Measurements from ENCODE around the gene RPL13.
A peak's percentile ranks its signal among the peaks of the same experiment; 100 is the strongest.

The RPL13 gene

DNA sequence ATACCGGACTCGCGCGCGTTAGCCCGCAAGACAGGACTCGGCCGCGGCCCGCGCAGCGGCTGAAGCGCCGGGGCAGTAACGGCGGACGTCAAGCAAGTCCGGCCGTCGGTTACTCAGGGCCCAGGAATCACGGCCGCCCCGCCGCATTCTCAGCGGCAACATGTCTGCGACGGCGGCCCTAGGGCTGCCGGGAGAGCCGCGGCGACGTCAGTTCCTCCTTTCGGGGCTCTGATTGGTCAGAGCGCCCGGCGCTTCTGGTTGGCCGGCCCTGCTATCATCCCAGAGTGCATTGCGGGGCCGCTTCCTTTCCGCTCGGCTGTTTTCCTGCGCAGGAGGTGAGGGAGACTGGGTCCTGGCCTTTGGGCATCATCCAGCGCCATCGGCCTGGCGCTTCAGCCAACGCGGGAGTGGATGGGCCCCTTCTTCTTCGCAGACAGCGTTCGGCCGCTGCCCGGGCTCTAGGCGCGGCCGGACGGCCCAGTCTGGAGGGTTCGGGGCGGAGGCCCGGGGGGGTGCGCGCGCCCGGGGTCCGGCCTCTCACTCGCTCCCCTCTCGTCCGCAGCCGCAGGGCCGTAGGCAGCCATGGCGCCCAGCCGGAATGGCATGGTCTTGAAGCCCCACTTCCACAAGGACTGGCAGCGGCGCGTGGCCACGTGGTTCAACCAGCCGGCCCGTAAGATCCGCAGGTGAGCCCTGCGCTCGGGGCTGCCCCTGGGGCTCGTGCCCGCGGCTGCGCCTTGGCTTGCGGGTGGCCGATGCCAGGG, at the start of gene RPL13:
TSS of gene RPL13 (plus strand) at position 305 of the 764 bp plus-strand sequence. CDS start at position 583, 278 bp downstream.
- peak; percentile 70 for DNase-seq

DNA sequence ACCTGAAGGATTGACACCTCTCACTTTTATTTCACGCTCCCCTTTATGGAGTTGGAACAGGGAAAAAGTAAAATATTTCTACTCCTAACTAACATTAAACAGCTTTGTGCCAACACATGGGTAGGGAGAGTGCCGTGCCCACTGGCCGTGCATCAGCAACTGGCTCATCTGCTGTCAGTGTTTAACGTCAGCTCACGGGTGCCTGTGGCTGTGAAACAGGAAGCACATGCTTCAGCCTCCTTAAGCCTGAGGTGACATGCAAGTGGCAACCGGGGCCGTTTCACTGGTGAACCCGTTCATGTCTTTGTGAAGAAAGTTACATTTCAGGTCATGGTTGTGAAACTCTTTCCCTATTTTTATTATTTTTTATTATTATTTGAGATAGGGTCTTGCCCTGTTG, 49.1 kb upstream of the RPL13 start:
- DNase-seq, result no peak

DNA sequence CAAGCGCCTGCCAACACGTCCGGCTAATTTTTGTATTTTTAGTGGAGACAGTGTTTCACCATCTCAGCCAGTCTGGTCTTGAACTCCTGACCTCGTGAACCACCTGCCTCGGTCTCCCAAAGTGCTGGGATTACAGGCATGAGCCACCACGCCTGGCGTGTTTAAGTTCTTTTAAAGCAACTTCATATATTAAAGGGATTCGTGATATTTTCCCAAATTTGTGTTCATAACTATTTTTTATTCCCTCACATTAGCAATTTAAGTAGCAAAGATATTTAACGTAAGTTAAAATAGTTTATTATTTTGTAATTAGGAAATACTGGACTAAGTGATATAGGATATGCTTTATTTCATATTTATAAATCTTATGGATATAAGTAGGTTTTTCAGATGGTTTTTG, 48.0 kb upstream of the RPL13 start:
- DNase-seq, result no peak

DNA sequence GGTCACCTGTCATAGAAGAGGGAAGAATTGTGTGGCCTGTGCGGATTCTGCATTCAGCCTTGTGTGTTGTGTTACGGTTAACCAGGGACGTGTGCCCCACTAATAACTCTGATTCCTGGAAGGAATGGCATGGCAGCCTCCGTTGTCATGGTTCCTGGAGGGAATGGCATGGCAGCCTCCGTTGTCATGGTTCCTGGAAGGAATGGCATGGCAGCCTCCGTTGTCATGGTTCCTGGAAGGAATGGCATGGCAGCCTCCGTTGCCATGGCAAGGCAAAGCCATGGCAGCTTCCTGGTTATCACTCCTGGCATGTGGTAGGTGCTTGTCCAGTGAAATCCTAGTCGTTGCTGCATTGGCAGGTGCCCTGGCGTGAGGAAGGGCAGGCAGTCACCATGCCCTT, 43.4 kb upstream of the RPL13 start:
- no peak for DNase-seq

DNA sequence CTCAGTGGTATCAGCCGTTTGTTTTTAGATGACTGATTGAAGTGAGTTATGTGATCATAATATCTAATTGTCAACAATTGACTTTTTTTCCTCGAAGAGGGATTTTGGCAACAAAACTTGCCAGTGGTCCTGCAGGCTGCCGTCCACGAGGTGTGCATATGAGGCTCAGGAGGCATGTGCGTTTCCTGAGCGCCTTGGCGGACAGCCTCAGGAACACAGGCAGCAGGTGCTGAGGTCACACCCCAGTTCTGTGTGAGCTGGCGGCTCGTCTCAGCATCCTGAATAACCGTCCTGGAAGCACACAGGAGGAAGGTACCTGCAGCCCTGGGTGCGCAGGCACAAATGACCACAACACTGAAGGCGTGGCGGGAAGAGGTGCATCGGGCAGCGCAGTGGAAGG, 40.6 kb upstream of the RPL13 start:
- DNase-seq, result no peak

DNA sequence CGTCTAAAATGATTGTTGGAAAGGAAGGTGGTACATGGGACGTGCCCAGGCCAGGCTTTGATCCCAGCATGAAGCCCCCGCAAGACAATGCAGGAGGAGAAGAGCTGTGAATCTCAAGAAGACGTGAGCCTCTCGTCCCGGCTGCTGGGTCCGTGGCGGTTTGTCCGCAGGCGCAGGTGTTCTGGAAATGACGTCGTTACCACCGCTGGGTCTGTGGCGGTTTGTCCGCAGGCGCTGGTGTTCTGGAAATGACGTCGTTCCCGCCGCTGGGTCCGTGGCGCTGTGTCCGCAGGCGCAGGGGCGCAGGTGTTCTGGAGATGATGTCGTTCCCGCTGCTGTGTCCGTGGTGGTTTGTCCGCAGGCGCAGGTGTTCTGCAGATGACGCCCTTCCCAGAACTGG, 38.2 kb upstream of the RPL13 start:
- DNase-seq, result no peak

DNA sequence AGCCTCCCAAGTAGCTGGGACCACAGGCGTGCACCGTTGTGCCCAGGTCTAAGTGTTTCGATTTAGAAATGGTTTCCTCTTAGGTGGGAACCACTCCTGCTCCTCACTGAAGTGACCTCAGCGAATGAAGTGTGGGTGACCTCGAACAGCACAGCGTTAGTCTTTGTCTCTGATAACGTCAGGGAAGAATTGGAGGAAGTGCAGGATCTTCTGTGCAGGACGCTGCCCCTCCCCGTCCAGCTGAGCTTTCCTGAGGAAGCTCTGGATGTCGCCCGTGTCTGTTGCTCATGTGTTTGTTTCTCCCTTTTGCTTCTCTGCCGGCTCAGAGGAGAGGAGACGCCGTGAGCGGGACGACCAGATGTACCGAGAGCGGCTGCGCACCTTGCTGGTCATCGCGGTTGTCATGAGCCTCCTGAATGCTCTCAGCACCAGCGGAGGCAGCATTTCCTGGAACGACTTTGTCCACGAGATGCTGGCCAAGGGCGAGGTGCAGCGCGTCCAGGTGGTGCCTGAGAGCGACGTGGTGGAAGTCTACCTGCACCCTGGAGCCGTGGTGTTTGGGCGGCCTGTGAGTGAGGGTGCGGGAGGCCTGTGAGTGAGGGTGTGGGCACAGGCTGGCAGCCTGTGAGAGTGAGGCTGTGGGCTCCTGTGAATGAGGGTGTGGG, 36.7 kb upstream of the RPL13 start:
- DNase-seq, result no peak

DNA sequence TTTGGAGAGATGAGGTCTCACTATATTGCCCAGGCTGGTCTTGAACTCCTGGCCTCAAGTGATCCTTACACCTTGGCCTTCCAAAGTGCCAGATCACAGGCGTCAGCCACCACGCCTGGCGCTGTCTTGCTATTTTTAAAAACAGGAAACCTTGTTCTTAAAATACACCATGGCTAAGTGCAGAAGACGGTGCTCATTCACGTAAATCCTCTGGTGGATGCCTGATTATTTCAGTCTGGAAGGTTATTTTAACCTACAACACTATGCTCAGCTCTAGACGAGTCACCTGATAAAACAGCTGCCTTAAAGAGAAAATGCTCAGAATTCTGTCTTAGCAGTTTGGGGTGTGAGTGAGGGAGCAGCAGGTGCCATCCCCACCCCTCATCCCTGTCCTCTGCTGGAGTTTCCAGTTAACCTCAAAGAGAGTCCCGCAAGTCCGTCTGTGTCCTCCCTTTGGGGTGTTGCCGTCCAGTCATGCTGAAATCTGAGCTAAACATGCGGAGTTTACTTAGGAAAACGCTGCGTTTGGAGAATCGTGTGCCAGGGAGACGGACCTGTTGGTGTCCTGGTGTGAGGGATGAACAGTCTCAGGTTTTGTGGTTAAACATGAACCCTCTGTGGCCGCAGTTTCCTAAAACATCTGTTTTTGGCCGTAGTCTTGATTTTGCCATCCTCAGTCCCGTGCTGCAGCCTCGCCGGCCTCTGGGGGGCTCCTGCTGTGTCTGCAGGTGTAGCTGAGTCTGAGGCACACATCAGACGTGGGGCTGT, 35.2 kb upstream of the RPL13 start:
- DNase-seq, result no peak

DNA sequence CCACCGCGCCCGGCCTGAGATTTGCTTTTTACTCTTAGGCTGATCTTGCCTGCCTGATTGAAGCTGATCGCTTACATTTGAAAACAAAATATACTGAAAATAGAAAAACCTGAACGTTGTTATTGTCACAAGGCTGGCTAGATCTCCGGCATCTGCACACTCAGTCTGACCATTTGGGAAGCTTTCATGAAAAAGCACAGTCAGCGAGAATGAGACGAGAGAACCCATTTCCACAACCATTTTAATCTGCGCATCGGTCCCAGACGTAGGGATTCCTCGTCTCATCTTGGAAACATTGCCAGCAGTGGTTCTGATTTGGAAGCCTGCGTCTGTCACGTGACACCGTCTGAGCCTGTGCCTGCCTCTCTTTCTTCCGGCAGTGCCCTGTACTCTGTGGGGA, 31.4 kb upstream of the RPL13 start:
- no peak for DNase-seq

DNA sequence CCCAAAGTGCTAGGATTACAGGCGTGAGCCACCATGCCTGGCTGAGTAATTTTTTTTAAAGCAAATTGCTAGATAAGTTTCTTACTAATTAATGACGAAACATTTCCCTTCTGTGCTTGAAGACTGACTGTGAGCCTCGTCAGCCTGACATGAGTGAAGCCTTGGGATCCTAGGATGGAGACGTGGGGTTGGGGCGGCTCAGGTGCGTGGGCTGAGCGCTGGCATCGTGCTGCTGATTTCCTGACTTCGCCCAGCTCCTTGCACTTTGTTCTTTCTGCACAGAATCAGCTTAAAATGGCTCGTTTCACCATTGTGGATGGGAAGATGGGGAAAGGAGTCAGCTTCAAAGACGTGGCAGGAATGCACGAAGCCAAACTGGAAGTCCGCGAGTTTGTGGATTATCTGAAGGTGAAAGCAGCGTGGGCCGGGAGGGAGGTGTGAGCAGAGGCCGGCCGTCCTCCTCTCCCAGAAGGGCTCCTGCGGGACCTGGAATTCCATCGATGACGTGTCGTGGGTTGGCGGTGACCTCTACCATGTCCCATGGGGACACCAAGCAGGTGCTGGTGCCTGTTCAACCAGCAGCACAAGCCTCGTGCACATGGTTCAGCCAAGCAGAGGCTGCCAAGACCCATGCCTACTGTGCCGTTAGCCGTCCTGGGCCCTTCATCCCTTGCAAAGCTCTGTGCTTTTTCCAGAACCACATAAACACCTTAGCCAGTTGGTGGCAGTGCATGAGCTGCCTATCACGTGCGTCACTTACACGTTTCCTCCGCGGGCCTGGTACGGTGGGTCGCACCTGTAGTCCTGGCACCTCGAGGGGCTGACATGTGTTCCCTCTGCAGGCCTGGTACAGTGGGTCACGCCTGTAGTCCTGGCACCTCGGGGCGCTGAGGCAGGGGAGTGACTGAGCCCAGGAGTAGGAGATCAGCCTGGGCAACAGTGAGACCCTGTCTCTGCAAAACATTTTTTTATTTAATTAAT, 29.8 kb upstream of the RPL13 start:
- no peak for DNase-seq

DNA sequence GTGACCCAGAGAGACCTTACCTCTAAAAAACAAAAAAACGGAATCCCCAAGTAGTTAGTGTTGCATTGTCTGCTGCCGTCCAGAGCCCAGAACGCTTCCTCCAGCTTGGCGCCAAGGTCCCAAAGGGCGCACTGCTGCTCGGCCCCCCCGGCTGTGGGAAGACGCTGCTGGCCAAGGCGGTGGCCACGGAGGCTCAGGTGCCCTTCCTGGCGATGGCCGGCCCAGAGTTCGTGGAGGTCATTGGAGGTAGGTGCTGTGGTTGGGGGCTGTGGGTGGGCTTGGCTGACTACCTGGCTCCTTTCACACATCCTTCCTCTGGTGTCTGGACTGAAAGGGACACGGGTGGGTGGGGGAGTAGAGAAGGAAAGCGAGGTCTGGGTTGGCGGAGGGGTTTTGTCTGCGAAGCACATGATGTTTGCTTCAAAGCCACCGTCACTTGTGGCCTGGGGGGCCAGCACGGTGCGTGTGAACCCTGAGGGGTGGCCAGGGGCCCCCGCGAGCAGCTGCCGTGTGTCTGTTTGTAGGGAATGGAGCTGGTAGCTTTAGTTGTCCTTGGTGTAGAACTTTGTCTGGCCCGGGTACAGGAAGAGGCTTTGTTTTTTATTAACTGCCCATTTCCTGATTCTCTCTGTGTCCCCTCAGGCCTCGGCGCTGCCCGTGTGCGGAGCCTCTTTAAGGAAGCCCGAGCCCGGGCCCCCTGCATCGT, 28.5 kb upstream of the RPL13 start:
- no peak for DNase-seq

DNA sequence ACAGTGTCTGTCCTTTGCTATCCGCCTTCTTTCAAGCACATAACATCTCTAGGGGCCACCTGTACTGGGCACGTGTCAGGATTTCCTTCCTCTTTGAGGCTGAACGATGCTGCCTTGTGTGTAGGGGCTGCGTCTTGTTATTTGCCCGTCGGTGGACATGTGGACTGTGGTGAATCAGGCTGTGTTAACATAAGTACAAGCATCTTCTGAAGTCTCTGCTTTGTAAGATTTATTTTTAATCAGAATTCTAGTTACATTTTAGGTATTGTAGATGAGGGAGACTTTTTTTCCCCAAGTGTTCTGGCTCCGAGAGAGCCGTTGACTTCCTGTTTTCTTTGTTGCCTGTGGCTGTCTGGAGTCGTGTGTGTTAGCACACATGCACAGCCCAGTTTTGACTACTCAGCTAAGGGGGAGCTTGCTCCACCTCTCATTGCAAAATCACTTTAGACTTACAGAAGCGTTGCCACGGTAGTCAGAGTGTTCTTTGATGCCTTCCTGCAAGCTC, 26.2 kb upstream of the RPL13 start:
- no peak for DNase-seq

DNA sequence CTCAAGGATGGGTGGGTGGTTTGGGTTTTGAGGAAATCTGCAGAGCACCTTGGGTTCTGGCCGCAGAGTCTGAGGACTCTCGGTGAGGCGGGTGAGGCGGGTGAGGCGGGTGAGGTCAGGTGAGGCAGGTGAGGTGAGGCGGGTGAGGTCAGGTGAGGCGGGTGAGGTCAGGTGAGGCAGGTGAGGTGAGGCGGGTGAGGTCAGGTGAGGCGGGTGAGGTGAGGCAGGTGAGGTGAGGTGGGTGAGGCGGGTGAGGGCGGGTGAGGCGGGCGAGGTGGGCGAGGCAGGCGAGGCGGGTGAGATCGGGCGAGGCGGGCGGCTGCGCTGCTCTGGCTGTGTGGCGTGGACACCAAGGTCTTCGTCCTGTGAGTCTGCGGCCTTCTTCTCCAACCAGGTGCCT, 24.1 kb upstream of the RPL13 start:
- no peak for DNase-seq

DNA sequence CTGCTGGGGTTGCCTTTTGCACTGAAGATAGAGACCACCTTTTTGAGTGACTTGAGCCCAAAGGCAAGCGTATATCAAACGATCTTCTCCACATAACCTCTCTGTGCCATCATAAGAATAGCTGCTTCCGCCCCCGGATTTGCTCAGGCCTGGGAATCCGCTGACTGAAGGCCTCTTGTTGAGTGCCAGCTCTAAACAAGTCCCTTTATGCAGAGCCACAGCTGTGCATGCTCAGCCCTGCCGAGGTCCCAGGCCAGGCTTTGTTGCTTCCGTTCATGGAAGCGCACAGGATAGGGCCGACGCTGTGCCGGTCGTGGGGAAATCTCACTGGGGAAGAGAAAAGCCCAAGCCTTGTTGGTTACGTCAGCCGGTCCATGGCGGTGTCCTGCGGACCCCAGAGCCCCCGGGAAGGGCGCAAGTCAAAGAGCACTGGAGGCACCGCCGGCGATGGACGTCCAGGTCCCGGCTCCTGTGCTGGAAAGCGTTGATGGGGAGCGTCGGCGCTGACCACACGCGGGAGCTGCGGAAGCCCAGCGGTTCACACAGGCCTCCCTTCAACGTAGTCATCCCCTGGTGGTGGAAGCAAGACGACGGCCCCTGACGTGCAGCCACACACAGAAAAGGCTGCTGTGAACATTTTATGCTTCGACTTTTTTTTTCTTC, 23.5 kb upstream of the RPL13 start:
- DNase-seq, result no peak

DNA sequence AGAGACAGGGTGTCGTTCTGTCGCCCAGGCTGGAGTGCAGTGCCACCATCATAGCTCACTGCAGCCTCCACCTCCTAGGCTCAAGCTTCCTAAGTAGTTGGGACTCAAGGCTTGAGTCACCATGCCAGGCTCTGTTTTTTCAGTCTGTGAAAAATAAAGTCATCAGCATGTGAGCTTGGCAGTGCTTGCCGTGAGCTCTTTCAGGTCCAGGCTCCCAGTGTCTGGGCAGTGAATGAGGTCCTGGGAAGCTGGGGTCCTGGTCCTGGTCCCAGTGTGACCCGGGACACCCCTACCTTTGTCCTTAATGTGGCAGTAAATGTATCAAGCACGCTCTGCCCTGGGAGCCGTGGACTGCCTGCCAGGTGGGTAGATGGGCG, 22.9 kb upstream of the RPL13 start:
- no peak for DNase-seq

DNA sequence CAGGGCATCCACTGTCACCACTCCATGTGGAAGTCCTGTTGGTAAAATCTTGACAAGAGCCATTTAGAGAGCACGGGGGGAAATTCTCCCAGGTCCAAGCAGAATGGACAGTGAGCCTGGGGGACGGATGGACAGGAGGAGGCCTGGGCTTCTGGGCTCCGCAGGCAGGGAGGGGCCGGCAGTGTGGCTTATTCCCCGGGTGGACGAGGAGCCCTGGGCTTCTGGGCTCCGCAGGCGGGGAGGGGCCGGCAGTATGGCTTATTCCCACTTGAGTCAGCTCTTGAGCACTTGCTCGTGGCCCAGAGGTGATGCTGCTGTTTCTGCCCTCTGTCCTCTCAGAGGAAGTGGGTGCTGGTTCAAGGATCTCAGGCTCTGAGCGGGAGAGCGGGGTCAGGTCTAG, 22.2 kb upstream of the RPL13 start:
- no peak for DNase-seq

DNA sequence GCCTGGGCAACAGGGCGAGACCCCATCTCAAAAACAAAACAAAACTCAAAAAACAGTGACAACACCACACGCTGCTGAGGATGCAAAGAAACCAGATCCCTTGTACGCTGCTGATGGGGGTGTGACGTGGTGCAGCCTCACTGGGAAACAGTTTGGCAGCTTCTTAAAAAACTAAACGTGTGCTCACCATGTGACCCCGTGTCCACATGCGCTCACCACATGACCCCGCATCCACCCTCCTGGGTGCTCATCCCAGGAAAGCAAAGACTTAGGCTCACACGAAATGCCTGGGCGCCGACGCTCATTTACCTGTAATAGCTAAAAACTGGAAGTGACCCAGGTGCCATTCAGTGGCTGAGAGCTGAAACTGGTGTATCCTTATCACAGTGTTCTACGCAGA, 19.9 kb upstream of the RPL13 start:
- no peak for DNase-seq

DNA sequence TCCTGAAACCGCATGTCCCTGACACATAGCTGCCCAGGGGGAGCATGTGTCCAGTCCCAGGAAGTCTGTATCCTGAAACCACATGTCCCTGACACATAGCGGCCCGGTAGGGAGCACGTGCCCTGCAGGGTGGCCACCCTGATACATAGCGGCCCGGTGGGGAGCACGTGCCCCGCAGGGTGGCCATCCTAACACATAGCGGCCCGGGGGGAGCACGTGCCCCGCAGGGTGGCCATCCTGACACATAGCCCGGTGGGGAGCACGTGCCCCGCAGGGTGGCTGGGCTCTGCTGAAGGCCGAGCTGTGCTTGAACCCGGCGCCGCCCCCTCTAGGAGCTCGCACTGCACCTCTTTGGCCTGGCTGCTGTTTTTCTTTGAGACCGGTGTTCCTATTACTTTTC, 18.7 kb upstream of the RPL13 start:
- DNase-seq, result no peak

DNA sequence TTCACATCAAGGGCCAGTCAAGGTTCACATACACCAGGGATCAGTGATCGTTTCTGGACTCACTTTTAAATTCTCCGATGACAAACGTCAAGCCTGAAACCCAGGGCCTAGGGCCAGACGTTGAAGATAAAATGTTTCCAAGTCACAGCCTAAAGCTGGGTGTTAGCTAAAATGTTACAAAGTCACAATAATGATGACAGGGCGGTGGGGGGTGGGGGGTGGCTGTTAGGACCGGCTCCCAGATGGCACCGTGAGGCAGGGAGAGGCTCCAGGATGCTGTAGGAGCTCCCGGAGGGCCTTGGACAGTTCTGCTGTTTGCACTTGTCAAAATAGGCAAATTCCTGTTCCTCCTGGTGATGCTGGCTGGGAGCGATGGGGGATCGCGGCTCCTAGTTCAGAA, 16.4 kb upstream of the RPL13 start:
- DNase-seq, result no peak

DNA sequence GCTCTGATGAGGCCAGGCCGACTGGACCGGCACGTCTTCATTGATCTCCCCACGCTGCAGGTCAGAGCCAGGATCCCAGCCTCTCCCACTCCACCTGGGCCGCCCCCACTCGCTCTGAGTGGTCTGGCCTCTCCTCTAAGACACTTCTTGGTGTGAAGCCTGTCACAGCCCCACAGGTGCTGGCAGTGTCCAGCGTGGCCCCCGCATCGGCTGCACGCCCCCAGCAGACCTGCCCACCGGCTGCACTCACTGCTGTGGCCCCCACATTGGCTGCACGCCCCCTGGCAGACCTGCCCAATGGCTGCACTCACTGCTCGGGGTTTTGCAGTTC, 15.8 kb upstream of the RPL13 start:
- DNase-seq, result no peak

DNA sequence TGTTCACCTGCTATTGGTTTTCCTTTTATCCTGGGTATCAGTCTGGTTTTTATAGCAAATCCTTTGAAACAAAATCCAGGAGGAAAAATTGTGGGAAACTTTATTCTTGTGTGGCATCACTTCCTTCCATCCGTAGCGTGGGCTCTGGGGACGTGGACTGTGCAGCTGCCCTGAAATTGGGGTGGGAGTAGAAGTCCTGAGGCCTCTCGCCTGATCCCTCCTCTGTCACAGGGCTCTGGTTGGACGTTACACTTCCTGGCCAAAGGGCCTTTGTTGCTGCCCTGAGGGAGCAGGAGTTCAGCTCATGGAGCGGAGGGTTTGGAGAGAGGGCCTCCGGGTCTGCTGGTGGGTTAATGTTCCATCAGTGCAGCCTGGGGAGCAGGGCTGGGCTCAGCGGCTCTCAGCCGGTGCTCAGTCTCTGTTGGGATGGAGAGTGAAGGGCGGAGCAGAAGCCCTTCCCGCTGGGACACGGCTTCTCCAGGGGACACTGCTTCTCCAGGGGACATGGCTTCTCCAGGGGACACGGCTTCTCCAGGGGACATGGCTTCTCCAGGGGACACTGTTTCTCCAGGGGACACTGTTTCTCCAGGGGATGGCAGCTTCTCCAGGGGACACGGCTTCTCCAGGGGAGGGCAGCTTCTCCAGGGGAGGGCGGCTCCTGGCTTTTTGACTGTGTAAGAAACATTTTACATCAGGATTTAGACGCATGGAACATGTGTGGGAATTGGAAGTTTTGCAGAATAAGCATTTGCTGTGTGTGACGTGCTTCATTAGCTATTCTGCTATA, 15.2 kb upstream of the RPL13 start:
- no peak for DNase-seq
